ENCODE measurements around the gene ZNF175. TPM values are rescaled to one million over a fixed set of nuclear protein-coding genes. Genes with fewer than 3 reads are reported as not detected.

ZNF175 gene
- polyA plus RNA-seq, 1 of the 3 experiments (the other 2 are of a cell fraction), result 3.1 TPM

- no peak overlapping the region for H3K27ac ChIP-seq (ENCODE audit: low read depth in 2 of 2, low read length in 1 of 2)
- 84% methylated on average over 14 of the region's 20 CpGs for WGBS (ENCODE audit: low lambda C conversion rate)
- CTCF ChIA-PET, result no interaction called here
- no peaks in the 10 kb centered on the region for H3K9me2 ChIP-seq
- DNase-seq, result no peak
- no peaks in the 10 kb centered on the region for H3F3A ChIP-seq (replicated peaks; ENCODE audit: insufficient read depth)
- H3K4me3 ChIP-seq (ENCODE audit: low read depth in 2 of 2, low read length in 1 of 2), result no peak overlapping the region
- H4K20me1 ChIP-seq (ENCODE audit: insufficient read depth), result no peaks in the 10 kb centered on the region
- H3K4me1 ChIP-seq (ENCODE audit: control insufficient read depth in 1 of 2, insufficient read depth in 2 of 2, low read depth in 1 of 2, low read length in 1 of 2), result no peaks in the 10 kb centered on the region
- H3K27me3 ChIP-seq (ENCODE audit: insufficient read depth), result no peaks in the 10 kb centered on the region
- H2AFZ ChIP-seq (ENCODE audit: low read depth), result no peak overlapping the region
- no peak overlapping the region for H3K9ac ChIP-seq
- H3K36me3 ChIP-seq (replicated peaks in 1 of 2; ENCODE audit: control insufficient read depth in 1 of 2, insufficient read depth in 2 of 2, low read length in 1 of 2), result no peaks in the 10 kb centered on the region
- H3K9me3 ChIP-seq, result no peaks in the 10 kb centered on the region
- TF ChIP-seq REST (IDR thresholded peaks at IDR 0.05; ENCODE audit: low read depth, low read length) (no peak), EZH2phosphoT487 (IDR thresholded peaks at IDR 0.05; ENCODE audit: borderline replicate concordance, low read depth) (no peak), TEAD4 (IDR thresholded peaks at IDR 0.05; ENCODE audit: borderline replicate concordance, insufficient read depth) (no peak), JUND (IDR thresholded peaks at IDR 0.05) (no peak), GABPA (IDR thresholded peaks at IDR 0.05; ENCODE audit: low read depth) (no peak), ZBTB33 (IDR thresholded peaks at IDR 0.05; ENCODE audit: borderline replicate concordance, low read depth) (no peak), ELF1 (IDR thresholded peaks at IDR 0.05) (no peak), NFIC (IDR thresholded peaks at IDR 0.05; ENCODE audit: borderline replicate concordance) (no peak)
- no peak overlapping the region for H3K4me2 ChIP-seq
- POLR2A ChIA-PET, result no interaction called here
- no peaks in the 10 kb centered on the region for H3K79me2 ChIP-seq (ENCODE audit: insufficient read depth)
Observed at GRCh38 chr19:51602189-51602854, 31.2 kb downstream of the ZNF175 start.

GRCh38 chr19:51607077-51607476 lies 36.0 kb downstream of the ZNF175 start:
- no peaks in the 10 kb centered on the region for H3K27me3 ChIP-seq (ENCODE audit: insufficient read depth)
- no peak overlapping the region for H2AFZ ChIP-seq (ENCODE audit: low read depth)
- WGBS (ENCODE audit: low lambda C conversion rate), result 34% methylated on average over 6 of the region's 6 CpGs
- H3K27ac ChIP-seq (ENCODE audit: low read depth in 2 of 2, low read length in 1 of 2), result no peak overlapping the region
- CTCF ChIA-PET, result no interaction called here
- no peaks in the 10 kb centered on the region for H3K9me3 ChIP-seq
- H3K9ac ChIP-seq, result no peak overlapping the region
- no peaks in the 10 kb centered on the region for H3K4me1 ChIP-seq (ENCODE audit: control insufficient read depth in 1 of 2, insufficient read depth in 2 of 2, low read depth in 1 of 2, low read length in 1 of 2)
- H3F3A ChIP-seq (replicated peaks; ENCODE audit: insufficient read depth), result no peaks in the 10 kb centered on the region
- H3K9me2 ChIP-seq, result no peaks in the 10 kb centered on the region
- no peak overlapping the region for H3K4me3 ChIP-seq (ENCODE audit: low read depth in 2 of 2, low read length in 1 of 2)
- H3K4me2 ChIP-seq, result no peak overlapping the region
- no peak for DNase-seq
- no peaks in the 10 kb centered on the region for H4K20me1 ChIP-seq (ENCODE audit: insufficient read depth)
- H3K36me3 ChIP-seq (replicated peaks in 1 of 2; ENCODE audit: control insufficient read depth in 1 of 2, insufficient read depth in 2 of 2, low read length in 1 of 2), result no peaks in the 10 kb centered on the region
- no peaks in the 10 kb centered on the region for H3K79me2 ChIP-seq (ENCODE audit: insufficient read depth)
- POLR2A ChIA-PET, result no interaction called here
- TF ChIP-seq ZBTB33 (IDR thresholded peaks at IDR 0.05; ENCODE audit: borderline replicate concordance, low read depth) (no peak), MEF2A (IDR thresholded peaks at IDR 0.05; ENCODE audit: borderline replicate concordance, low read depth) (no peak), FOSL2 (IDR thresholded peaks at IDR 0.05; ENCODE audit: borderline replicate concordance, low read depth) (no peak), IRF3 (IDR thresholded peaks at IDR 0.05; ENCODE audit: low read depth, low read length) (no peak), MAX (IDR thresholded peaks at IDR 0.05; ENCODE audit: low read depth) (no peak), SMC3 (IDR thresholded peaks at IDR 0.05; ENCODE audit: low read depth, low read length) (no peak), NFIC (IDR thresholded peaks at IDR 0.05; ENCODE audit: borderline replicate concordance) (no peak), TEAD4 (IDR thresholded peaks at IDR 0.05; ENCODE audit: borderline replicate concordance, insufficient read depth) (no peak), RCOR1 (IDR thresholded peaks at IDR 0.05; ENCODE audit: low read length) (no peak), USF2 (IDR thresholded peaks at IDR 0.05; ENCODE audit: borderline replicate concordance, low read depth, low read length) (no peak), EZH2phosphoT487 (IDR thresholded peaks at IDR 0.05; ENCODE audit: borderline replicate concordance, low read depth) (no peak)

Measured in SK-N-SH (cell line).